ENCODE results near the gene EXTL2. TPM values are rescaled to one million over a fixed set of nuclear protein-coding genes. Genes with fewer than 3 reads are reported as not detected.
"Not testable (repeated sequence)": the region's sequence is repeated elsewhere in the genome, so short reads cannot be mapped to it uniquely, and the experiment has no call there.

The EXTL2 gene
- total RNA-seq, 1 experiment from 2014 or later, result 50.6 TPM

GRCh38 chr1:100889007-100889406 lies 5.6 kb downstream of the EXTL2 start:
- H3K4me3 ChIP-seq, DNase-seq, H3K4me1 ChIP-seq, H3K27me3 ChIP-seq, H3K27ac ChIP-seq: not testable (repeated sequence)
- H3K9me3 ChIP-seq (replicated peaks), result 0 out of 2 replicates have a peak, but pooled peaks cover 13% of the 10 kb centered on the region
- peaks cover 11% of the 10 kb centered on the region for H3K36me3 ChIP-seq

GRCh38 chr1:100883963-100884362 lies 10.7 kb downstream of the EXTL2 start:
- H3K36me3 ChIP-seq, result peaks cover 9% of the 10 kb centered on the region
- H3K27ac ChIP-seq, result no peak overlapping the region
- no peaks in the 10 kb centered on the region for H3K4me1 ChIP-seq
- H3K27me3 ChIP-seq, result no peaks in the 10 kb centered on the region
- no peak for DNase-seq
- 0 out of 2 replicates have a peak, but pooled peaks cover 5% of the 10 kb centered on the region for H3K9me3 ChIP-seq (replicated peaks)
- H3K4me3 ChIP-seq, result no peak overlapping the region

- Histone ChIP-seq H3K4me1 (no peaks in the 10 kb centered on the region), H3K4me3 (no peak overlapping the region), H3K36me3 (peaks cover 9% of the 10 kb centered on the region), H3K9me3 (replicated peaks) (no peaks in the 10 kb centered on the region), H3K27ac (no peak overlapping the region), H3K27me3 (no peaks in the 10 kb centered on the region)
- no peak for DNase-seq
These were observed 11.9 kb downstream of the EXTL2 start for GRCh38 chr1:100882698-100883097.

- peaks cover 8% of the 10 kb centered on the region for H3K36me3 ChIP-seq
- no peaks in the 10 kb centered on the region for H3K9me3 ChIP-seq (replicated peaks)
- DNase-seq, result no peak
- H3K4me3 ChIP-seq, result no peak overlapping the region
- H3K4me1 ChIP-seq, result no peaks in the 10 kb centered on the region
- no peaks in the 10 kb centered on the region for H3K27me3 ChIP-seq
- H3K27ac ChIP-seq, result no peak overlapping the region
These were observed 13.0 kb downstream of the EXTL2 start for GRCh38 chr1:100881687-100882086.

GRCh38 chr1:100879422-100879821 lies 15.2 kb downstream of the EXTL2 start:
- no peak for DNase-seq
- Histone ChIP-seq H3K9me3 (replicated peaks) (no peaks in the 10 kb centered on the region), H3K27ac (no peak overlapping the region), H3K4me1 (no peaks in the 10 kb centered on the region), H3K4me3 (no peak overlapping the region), H3K27me3 (no peaks in the 10 kb centered on the region), H3K36me3 (peaks cover 7% of the 10 kb centered on the region)

GRCh38 chr1:100876291-100876690 lies 18.4 kb downstream of the EXTL2 start:
- Histone ChIP-seq H3K4me3 (no peak overlapping the region), H3K36me3 (peaks cover 8% of the 10 kb centered on the region), H3K27me3 (no peaks in the 10 kb centered on the region), H3K27ac (no peak overlapping the region), H3K4me1 (no peaks in the 10 kb centered on the region), H3K9me3 (replicated peaks) (no peaks in the 10 kb centered on the region)
- no peak for DNase-seq

- no peak overlapping the region for H3K4me3 ChIP-seq
- no peaks in the 10 kb centered on the region for H3K4me1 ChIP-seq
- peak in 1 of 2 experiments; percentile 30 for DNase-seq
- peaks cover 8% of the 10 kb centered on the region for H3K36me3 ChIP-seq
- no peaks in the 10 kb centered on the region for H3K27me3 ChIP-seq
- H3K27ac ChIP-seq, result no peak overlapping the region
- no peaks in the 10 kb centered on the region for H3K9me3 ChIP-seq (replicated peaks)
These were observed 19.4 kb downstream of the EXTL2 start for GRCh38 chr1:100875228-100875627.

- Histone ChIP-seq H3K27me3 (no peaks in the 10 kb centered on the region), H3K27ac (no peak overlapping the region), H3K4me3 (no peak overlapping the region), H3K4me1 (no peaks in the 10 kb centered on the region), H3K9me3 (replicated peaks) (no peaks in the 10 kb centered on the region), H3K36me3 (peaks cover 5% of the 10 kb centered on the region)
- DNase-seq, result no peak
These were observed 20.2 kb downstream of the EXTL2 start for GRCh38 chr1:100874433-100874832.

- no peaks in the 10 kb centered on the region for H3K9me3 ChIP-seq (replicated peaks)
- H3K4me3 ChIP-seq, result no peak overlapping the region
- no peaks in the 10 kb centered on the region for H3K27me3 ChIP-seq
- H3K27ac ChIP-seq, result no peak overlapping the region
- no peaks in the 10 kb centered on the region for H3K4me1 ChIP-seq
- peaks cover 2% of the 10 kb centered on the region; the same call in 1 of the 2 replicates for H3K36me3 ChIP-seq
- DNase-seq, result no peak
These were observed 24.6 kb downstream of the EXTL2 start for GRCh38 chr1:100869996-100870395.

- Histone ChIP-seq H3K36me3 (no peaks in the 10 kb centered on the region), H3K4me3 (no peak overlapping the region), H3K4me1 (no peaks in the 10 kb centered on the region), H3K27ac (no peak overlapping the region), H3K9me3 (replicated peaks) (no peaks in the 10 kb centered on the region), H3K27me3 (no peaks in the 10 kb centered on the region)
- peak in 1 of 2 experiments; percentile 54 for DNase-seq
These were observed 26.2 kb downstream of the EXTL2 start for GRCh38 chr1:100868364-100868995.

- Histone ChIP-seq H3K36me3 (no peaks in the 10 kb centered on the region), H3K4me3 (no peak overlapping the region), H3K27ac (no peak overlapping the region), H3K9me3 (replicated peaks) (no peaks in the 10 kb centered on the region), H3K27me3 (no peaks in the 10 kb centered on the region), H3K4me1 (no peaks in the 10 kb centered on the region)
- DNase-seq, result no peak
These were observed 27.8 kb downstream of the EXTL2 start for GRCh38 chr1:100866901-100867206.

GRCh38 chr1:100866041-100866900 lies 28.4 kb downstream of the EXTL2 start:
- Histone ChIP-seq H3K27me3 (no peaks in the 10 kb centered on the region), H3K36me3 (no peaks in the 10 kb centered on the region), H3K9me3 (replicated peaks) (no peaks in the 10 kb centered on the region), H3K4me1 (no peaks in the 10 kb centered on the region), H3K27ac (no peak overlapping the region), H3K4me3 (no peak overlapping the region)
- peak in 1 of 2 experiments; percentile 54 for DNase-seq

GRCh38 chr1:100862591-100862990 lies 32.1 kb downstream of the EXTL2 start:
- H3K27ac ChIP-seq, result no peak overlapping the region
- DNase-seq, result no peak

GRCh38 chr1:100861379-100861778 lies 33.3 kb downstream of the EXTL2 start:
- Histone ChIP-seq H3K9me3 (replicated peaks) (no peaks in the 10 kb centered on the region), H3K27ac (no peak overlapping the region), H3K27me3 (no peaks in the 10 kb centered on the region), H3K4me3 (no peak overlapping the region), H3K36me3 (no peaks in the 10 kb centered on the region), H3K4me1 (no peaks in the 10 kb centered on the region; the same call in 1 of the 2 replicates)
- DNase-seq, result no peak

More at GRCh38 chr1:100862591-100862990, 32.1 kb downstream of the EXTL2 start:
- Histone ChIP-seq H3K9me3 (replicated peaks) (no peaks in the 10 kb centered on the region), H3K36me3 (no peaks in the 10 kb centered on the region), H3K4me1 (no peaks in the 10 kb centered on the region; the same call in 1 of the 2 replicates), H3K4me3 (no peak overlapping the region), H3K27me3 (no peaks in the 10 kb centered on the region)

GRCh38 chr1:100860397-100860991 lies 34.1 kb downstream of the EXTL2 start:
- Histone ChIP-seq H3K27me3 (no peaks in the 10 kb centered on the region), H3K9me3 (replicated peaks) (no peaks in the 10 kb centered on the region), H3K4me3 (no peak overlapping the region), H3K27ac (no peak overlapping the region), H3K36me3 (no peaks in the 10 kb centered on the region), H3K4me1 (no peaks in the 10 kb centered on the region; the same call in 1 of the 2 replicates)
- DNase-seq, result peak in 1 of 2 experiments; percentile 22

Data from SJCRH30 (cell line).